Neuronal stem cell (in vitro differentiated cells): ENCODE data around the gene EIF4EBP3.
"Not testable (repeated sequence)": the region's sequence is repeated elsewhere in the genome, so short reads cannot be mapped to it uniquely, and the experiment has no call there.

Experiments
- DNase-seq: peaks from one replicate; pipeline ENCODE4 v3.0.0-alpha.2; 2013; ENCODE audit warnings: low spot score
- H2AFZ ChIP-seq: one replicate; pipeline ENCODE4 v1.6.1; 2013; ENCODE audit warnings: mild to moderate bottlenecking, low read length, inconsistent platforms
- H2AK5ac ChIP-seq: 2 replicates; pipeline ENCODE4 v1.6.1; 2013; ENCODE audit warnings: low read depth, mild to moderate bottlenecking, inconsistent platforms, low read length, moderate library complexity, mixed read lengths
- H2BK120ac ChIP-seq: 2 replicates; pipeline ENCODE4 v1.6.1; 2013; ENCODE audit warnings: low read depth, mild to moderate bottlenecking, inconsistent platforms, low read length, moderate library complexity, mixed read lengths
- H2BK12ac ChIP-seq: one replicate; pipeline ENCODE4 v1.6.1; 2013; ENCODE audit warnings: low read length, inconsistent platforms
- H2BK15ac ChIP-seq: 2 replicates; pipeline ENCODE4 v1.6.1; 2013; ENCODE audit warnings: mild to moderate bottlenecking, low read length, inconsistent platforms, mixed read lengths
- H2BK5ac ChIP-seq: one replicate; pipeline ENCODE4 v1.6.1; 2013; ENCODE audit warnings: inconsistent platforms, mild to moderate bottlenecking, low read length, moderate library complexity
- H3K14ac ChIP-seq: one replicate; pipeline ENCODE4 v1.6.1; 2013; ENCODE audit warnings: low read length, inconsistent platforms
- H3K18ac ChIP-seq: 2 replicates; pipeline ENCODE4 v1.6.1; 2013; ENCODE audit warnings: low read length, inconsistent platforms
- H3K23ac ChIP-seq: 2 replicates; pipeline ENCODE4 v1.6.1; 2013; ENCODE audit warnings: low read depth, mild to moderate bottlenecking, mixed read lengths, low read length, inconsistent platforms; ENCODE audit not compliant: poor library complexity
- H3K27ac ChIP-seq: replicated peaks from 3 replicates; pipeline ENCODE4 v1.5.1; 2013; ENCODE audit warnings: low read length, inconsistent platforms
- H3K27me3 ChIP-seq, 3 experiments: 2 replicates each; pipeline ENCODE4 v1.6.1; 2013; ENCODE audit warnings: low read length in 3 of 3, mild to moderate bottlenecking in 2 of 3, inconsistent platforms in 1 of 3, low read depth in 1 of 3, mixed read lengths in 1 of 3, moderate library complexity in 1 of 3; ENCODE audit not compliant: control insufficient read depth in 3 of 3, insufficient read depth in 3 of 3
- H3K36me3 ChIP-seq, 2 donors: replicated peaks in 1 of 2; 2 replicates each; pipeline ENCODE4 v1.6.1; 2013; ENCODE audit warnings: low read length in 2 of 2; ENCODE audit not compliant: control insufficient read depth in 2 of 2, insufficient read depth in 2 of 2
- H3K4ac ChIP-seq: 2 replicates; pipeline ENCODE4 v1.6.1; 2013; ENCODE audit warnings: inconsistent platforms, mild to moderate bottlenecking, low read length, moderate library complexity
- H3K4me1 ChIP-seq, 2 donors: 1 replicate in 1 of 2; 2 replicates in 1 of 2; pipeline ENCODE4 v1.6.1; 2013; ENCODE audit warnings: low read length in 2 of 2, low read depth in 1 of 2; ENCODE audit not compliant: control insufficient read depth in 2 of 2, insufficient read depth in 1 of 2
- H3K4me2 ChIP-seq: one replicate; pipeline ENCODE4 v1.6.1; 2013; ENCODE audit warnings: mild to moderate bottlenecking, low read length, inconsistent platforms; ENCODE audit not compliant: insufficient read depth, poor library complexity, severe bottlenecking
- H3K4me3 ChIP-seq, 2 donors: 2 replicates each; pipeline ENCODE4 v1.5.1; 2013; ENCODE audit warnings: low read length in 2 of 2, mild to moderate bottlenecking in 2 of 2, inconsistent platforms in 1 of 2, moderate library complexity in 1 of 2
- H3K79me1 ChIP-seq: one replicate; pipeline ENCODE4 v1.6.1; 2013; ENCODE audit warnings: low read depth, mild to moderate bottlenecking, inconsistent platforms, low read length, moderate library complexity
- H3K9ac ChIP-seq: one replicate; pipeline ENCODE4 v1.6.1; 2013; ENCODE audit warnings: mild to moderate bottlenecking, low read depth, low read length, inconsistent platforms; ENCODE audit not compliant: poor library complexity
- H3K9me3 ChIP-seq, 2 donors: replicated peaks in 1 of 2; 2 replicates each; pipeline versions ENCODE3 to v1.6.1; 2013; ENCODE audit warnings: low read length in 2 of 2, mild to moderate bottlenecking in 2 of 2, inconsistent platforms in 1 of 2, low read depth in 1 of 2, mixed read lengths in 1 of 2, moderate library complexity in 1 of 2; ENCODE audit not compliant: control insufficient read depth in 2 of 2, insufficient read depth in 1 of 2
- H4K8ac ChIP-seq: one replicate; pipeline ENCODE4 v1.6.1; 2013; ENCODE audit warnings: low read depth, mild to moderate bottlenecking, inconsistent platforms, low read length, moderate library complexity
- H4K91ac ChIP-seq: one replicate; pipeline ENCODE4 v1.6.1; 2013; ENCODE audit warnings: low read length, low read depth, mild to moderate bottlenecking, inconsistent platforms; ENCODE audit not compliant: poor library complexity
- WGBS, 2 donors: extraction: QIAGEN DNeasy Blood & Tissue Kit; methylation state at CpG; one replicate each; pipeline ENCODE4 v1.1.7; 2013; ENCODE audit warnings: missing lambda C conversion rate in 2 of 2, mixed read lengths in 1 of 2; ENCODE audit not compliant: insufficient read length in 2 of 2, insufficient replicate concordance in 1 of 2; ENCODE audit errors: extremely low coverage in 2 of 2; 5-methylcytosine and 5-hydroxymethylcytosine counted together

Gene EIF4EBP3

GRCh38 chr5:140575309-140575708 lies 27.8 kb downstream of the EIF4EBP3 start:
- no peaks in the 10 kb centered on the region for H3K79me1 ChIP-seq
- no peak overlapping the region for H2BK15ac ChIP-seq
- H3K18ac ChIP-seq: no peak overlapping the region
- no peak overlapping the region for H3K14ac ChIP-seq
- no peaks in the 10 kb centered on the region for H3K9me3 ChIP-seq
- no peak overlapping the region for H2AK5ac ChIP-seq
- no CpG with 5 or more reads among the region's 8 CpGs for WGBS, 2 donors
- no peak for DNase-seq
- no peak overlapping the region for H2BK120ac ChIP-seq
- H3K4me1 ChIP-seq: no peaks in the 10 kb centered on the region
- H2BK12ac ChIP-seq: no peak overlapping the region
- no peak overlapping the region for H3K4ac ChIP-seq
- no peak overlapping the region for H4K91ac ChIP-seq
- no peak overlapping the region for H3K4me2 ChIP-seq
- no peak overlapping the region for H3K23ac ChIP-seq
- H2AFZ ChIP-seq: peak overlapping the region; percentile 6
- no peak overlapping the region for H2BK5ac ChIP-seq
- H4K8ac ChIP-seq: no peak overlapping the region
- H3K36me3 ChIP-seq: no peaks in the 10 kb centered on the region
- H3K9ac ChIP-seq: no peak overlapping the region
- H3K4me3 ChIP-seq: no peak overlapping the region
- H3K27me3 ChIP-seq: no peaks in the 10 kb centered on the region
- no peak overlapping the region for H3K27ac ChIP-seq

- Histone ChIP-seq H3K4me1 (no peaks in the 10 kb centered on the region), H3K4me3 (no peak overlapping the region), H3K79me1 (no peaks in the 10 kb centered on the region), H4K91ac (no peak overlapping the region), H2BK12ac (no peak overlapping the region), H3K36me3 (no peaks in the 10 kb centered on the region), H3K27me3 (no peaks in the 10 kb centered on the region), H3K23ac (no peak overlapping the region), H3K14ac (no peak overlapping the region), H2AFZ (peak overlapping the region; percentile 85), H4K8ac (no peak overlapping the region), H2AK5ac (no peak overlapping the region), H3K4ac (no peak overlapping the region), H2BK120ac (no peak overlapping the region), H2BK5ac (no peak overlapping the region), H3K9ac (no peak overlapping the region), H3K4me2 (no peak overlapping the region), H2BK15ac (no peak overlapping the region), H3K27ac (no peak overlapping the region), H3K18ac (no peak overlapping the region), H3K9me3 (no peaks in the 10 kb centered on the region)
- no CpG with 5 or more reads among the region's 2 CpGs for WGBS, 2 donors
- no peak for DNase-seq
These were observed 29.3 kb downstream of the EIF4EBP3 start for GRCh38 chr5:140576776-140577201.

- WGBS, 2 donors: no CpG with 5 or more reads among the region's 6 CpGs
- not testable (repeated sequence) for DNase-seq
These were observed 31.8 kb downstream of the EIF4EBP3 start for GRCh38 chr5:140579188-140579747.

GRCh38 chr5:140587495-140587894 lies 40.0 kb downstream of the EIF4EBP3 start:
- Histone ChIP-seq H3K79me1 (no peaks in the 10 kb centered on the region), H2AK5ac (no peak overlapping the region), H3K36me3 (no peaks in the 10 kb centered on the region), H3K18ac (no peak overlapping the region), H2BK12ac (no peak overlapping the region), H3K4me1 (peaks cover 0 to 1% of the 10 kb centered on the region in 2 donors), H2AFZ (no peak overlapping the region), H3K27ac (no peak overlapping the region), H3K4me3 (no peak overlapping the region), H3K23ac (no peak overlapping the region), H2BK5ac (no peak overlapping the region), H4K8ac (no peak overlapping the region), H2BK120ac (no peak overlapping the region), H3K4ac (no peak overlapping the region), H3K4me2 (no peak overlapping the region), H2BK15ac (no peak overlapping the region), H3K9me3 (no peaks in the 10 kb centered on the region), H3K27me3 (peaks cover 0 to 3% (median 0%) of the 10 kb centered on the region in 3 experiments), H3K9ac (no peak overlapping the region), H4K91ac (no peak overlapping the region), H3K14ac (no peak overlapping the region)
- no CpG with 5 or more reads among the region's 1 CpG for WGBS, 2 donors
- DNase-seq: no peak

More at GRCh38 chr5:140579188-140579747, 31.8 kb downstream of the EIF4EBP3 start:
- not testable (repeated sequence) for H2AFZ ChIP-seq, H2BK15ac ChIP-seq, H3K9ac ChIP-seq, H3K18ac ChIP-seq, H2AK5ac ChIP-seq, H3K27me3 ChIP-seq, H2BK5ac ChIP-seq, H3K79me1 ChIP-seq, H3K23ac ChIP-seq, H2BK120ac ChIP-seq, H3K36me3 ChIP-seq, H3K27ac ChIP-seq, H3K4me3 ChIP-seq, H3K4me1 ChIP-seq, H3K14ac ChIP-seq, H4K8ac ChIP-seq, H3K4ac ChIP-seq, H4K91ac ChIP-seq, H3K4me2 ChIP-seq, H2BK12ac ChIP-seq, H3K9me3 ChIP-seq
